IPS DF 6.9 (cell line): Measurements from ENCODE around the gene SCARB1.

ENCODE experiments used
- DNase-seq: peaks from one replicate; pipeline ENCODE4 v3.0.0-alpha.2; 2013; ENCODE audit warnings: low read depth, low spot score
- H3K27ac ChIP-seq: one replicate; pipeline ENCODE4 v1.5.1; 2013; ENCODE audit warnings: low read length, control low read depth
- H3K27me3 ChIP-seq: 2 replicates; pipeline ENCODE4 v1.6.1; 2013; ENCODE audit warnings: mild to moderate bottlenecking, low read length; ENCODE audit not compliant: control insufficient read depth, insufficient read depth
- H3K36me3 ChIP-seq: 2 replicates; pipeline ENCODE4 v1.6.1; 2013; ENCODE audit warnings: low read length; ENCODE audit not compliant: control insufficient read depth, insufficient read depth
- H3K4me1 ChIP-seq: 2 replicates; pipeline ENCODE4 v1.6.1; 2013; ENCODE audit warnings: low read length; ENCODE audit not compliant: control insufficient read depth, insufficient read depth
- H3K4me3 ChIP-seq: 2 replicates; pipeline ENCODE4 v1.5.1; 2013; ENCODE audit warnings: mild to moderate bottlenecking, low read length
- H3K9me3 ChIP-seq: 2 replicates; pipeline ENCODE4 v1.6.1; 2013; ENCODE audit warnings: low read length, inconsistent platforms; ENCODE audit not compliant: control insufficient read depth, insufficient read depth
- WGBS: extraction: QIAGEN DNeasy Blood & Tissue Kit; methylation state at CpG from one replicate; pipeline ENCODE4 v1.1.7; 2013; ENCODE audit warnings: mixed read lengths, missing lambda C conversion rate; ENCODE audit not compliant: insufficient read length, insufficient coverage; 5-methylcytosine and 5-hydroxymethylcytosine counted together

The SCARB1 gene

GRCh38 chr12:124808272-124808671 is 55.4 kb downstream of the SCARB1 start:
- H3K4me1 ChIP-seq: no peaks in the 10 kb centered on the region
- DNase-seq: no peak
- no peak overlapping the region for H3K27ac ChIP-seq
- H3K27me3 ChIP-seq: no peaks in the 10 kb centered on the region
- H3K4me3 ChIP-seq: no peak overlapping the region
- WGBS: no CpG with 5 or more reads among the region's 2 CpGs
- no peaks in the 10 kb centered on the region; the same call in 1 of the 2 replicates for H3K36me3 ChIP-seq
- H3K9me3 ChIP-seq: no peaks in the 10 kb centered on the region

GRCh38 chr12:124805876-124806668 is 57.6 kb downstream of the SCARB1 start:
- no peak for DNase-seq
- WGBS: no CpG with 5 or more reads among the region's 25 CpGs
- H3K27ac ChIP-seq: no peak overlapping the region

GRCh38 chr12:124805050-124805449 is 58.6 kb downstream of the SCARB1 start:
- H3K27me3 ChIP-seq: no peaks in the 10 kb centered on the region
- H3K4me1 ChIP-seq: no peaks in the 10 kb centered on the region
- DNase-seq: no peak
- H3K9me3 ChIP-seq: no peaks in the 10 kb centered on the region
- no peak overlapping the region for H3K4me3 ChIP-seq
- H3K27ac ChIP-seq: no peak overlapping the region
- peaks cover 2% of the 10 kb centered on the region; the same call in 1 of the 2 replicates for H3K36me3 ChIP-seq
- no CpG with 5 or more reads among the region's 3 CpGs for WGBS

More at GRCh38 chr12:124805876-124806668, 57.6 kb downstream of the SCARB1 start:
- H3K4me3 ChIP-seq: no peak overlapping the region
- no peaks in the 10 kb centered on the region for H3K4me1 ChIP-seq
- peaks cover 2% of the 10 kb centered on the region; the same call in 1 of the 2 replicates for H3K36me3 ChIP-seq
- no peaks in the 10 kb centered on the region for H3K9me3 ChIP-seq
- no peaks in the 10 kb centered on the region for H3K27me3 ChIP-seq

GRCh38 chr12:124804011-124804621 is 59.5 kb downstream of the SCARB1 start:
- Histone ChIP-seq H3K9me3 (no peaks in the 10 kb centered on the region), H3K4me1 (no peaks in the 10 kb centered on the region), H3K27ac (no peak overlapping the region), H3K36me3 (0 out of 2 replicates have a peak, but pooled peaks cover 2% of the 10 kb centered on the region), H3K27me3 (no peaks in the 10 kb centered on the region), H3K4me3 (no peak overlapping the region)
- no CpG with 5 or more reads among the region's 9 CpGs for WGBS
- DNase-seq: no peak

GRCh38 chr12:124802361-124802760 is 61.3 kb downstream of the SCARB1 start:
- H3K27me3 ChIP-seq: no peaks in the 10 kb centered on the region
- WGBS: no CpG with 5 or more reads among the region's 14 CpGs

GRCh38 chr12:124800506-124800905 is 63.2 kb downstream of the SCARB1 start:
- Histone ChIP-seq H3K9me3 (no peaks in the 10 kb centered on the region), H3K36me3 (0 out of 2 replicates have a peak, but pooled peaks cover 2% of the 10 kb centered on the region), H3K27ac (no peak overlapping the region), H3K4me3 (no peak overlapping the region), H3K4me1 (no peaks in the 10 kb centered on the region), H3K27me3 (no peaks in the 10 kb centered on the region)
- DNase-seq: no peak
- WGBS: no CpG with 5 or more reads among the region's 12 CpGs

More at GRCh38 chr12:124802361-124802760, 61.3 kb downstream of the SCARB1 start:
- Histone ChIP-seq H3K4me1 (no peaks in the 10 kb centered on the region), H3K27ac (no peak overlapping the region), H3K36me3 (0 out of 2 replicates have a peak, but pooled peaks cover 2% of the 10 kb centered on the region), H3K9me3 (no peaks in the 10 kb centered on the region), H3K4me3 (no peak overlapping the region)
- no peak for DNase-seq

GRCh38 chr12:124797321-124797720 is 66.3 kb downstream of the SCARB1 start:
- Histone ChIP-seq H3K36me3 (no peaks in the 10 kb centered on the region), H3K9me3 (no peaks in the 10 kb centered on the region), H3K4me3 (no peak overlapping the region), H3K27ac (no peak overlapping the region), H3K4me1 (no peaks in the 10 kb centered on the region), H3K27me3 (no peaks in the 10 kb centered on the region)
- WGBS: no CpG with 5 or more reads among the region's 13 CpGs
- DNase-seq: no peak

GRCh38 chr12:124796303-124796960 is 67.2 kb downstream of the SCARB1 start:
- Histone ChIP-seq H3K27me3 (no peaks in the 10 kb centered on the region), H3K27ac (no peak overlapping the region), H3K4me3 (no peak overlapping the region), H3K4me1 (no peaks in the 10 kb centered on the region), H3K36me3 (no peaks in the 10 kb centered on the region), H3K9me3 (no peaks in the 10 kb centered on the region)
- WGBS: no CpG with 5 or more reads among the region's 14 CpGs
- DNase-seq: no peak

GRCh38 chr12:124795081-124795948 is 68.3 kb downstream of the SCARB1 start:
- DNase-seq: no peak
- no peaks in the 10 kb centered on the region for H3K27me3 ChIP-seq
- no peak overlapping the region for H3K4me3 ChIP-seq
- WGBS: no CpG with 5 or more reads among the region's 6 CpGs
- H3K36me3 ChIP-seq: no peaks in the 10 kb centered on the region
- no peak overlapping the region for H3K27ac ChIP-seq
- no peaks in the 10 kb centered on the region for H3K9me3 ChIP-seq
- no peaks in the 10 kb centered on the region for H3K4me1 ChIP-seq
